GM19351 (cell line): ENCODE measurements around the gene MRPS18B.
A peak's percentile ranks its signal among the peaks of the same experiment; 100 is the strongest.
"Not testable (repeated sequence)": the region's sequence is repeated elsewhere in the genome, so short reads cannot be mapped to it uniquely, and the experiment has no call there.

Source experiments
- ATAC-seq: cut with Tn5 transposase; IDR thresholded peaks from one replicate; pipeline ENCODE4 v1.9.1; 2021; ENCODE audit warnings: mild to moderate bottlenecking, moderate library complexity; ENCODE audit not compliant: unreplicated experiment

Gene MRPS18B

GRCh38 chr6:30617565-30618269 lies at the start of gene MRPS18B:
MRPS18B (plus strand) TSS chr6:30617840; CDS start chr6:30617866, 26 bp downstream.
- ATAC-seq = peak; percentile 68

- no peak for ATAC-seq
These were observed 49.4 kb upstream of the MRPS18B start for GRCh38 chr6:30568245-30568644.

GRCh38 chr6:30570263-30570662 lies 47.4 kb upstream of the MRPS18B start:
- ATAC-seq = no peak

GRCh38 chr6:30570740-30571074 lies 46.9 kb upstream of the MRPS18B start:
- peak; percentile 11 for ATAC-seq

GRCh38 chr6:30571075-30571761 lies 46.4 kb upstream of the MRPS18B start, which contains the start of gene ABCF1:
ABCF1 (plus strand) TSS chr6:30571442; CDS start chr6:30571488, 46 bp downstream.
- peak; percentile 92 for ATAC-seq

- no peak for ATAC-seq
These were observed 45.9 kb upstream of the MRPS18B start for GRCh38 chr6:30571762-30572082.

- ATAC-seq = no peak
These were observed 45.5 kb upstream of the MRPS18B start for GRCh38 chr6:30572148-30572547.

- no peak for ATAC-seq
These were observed 44.5 kb upstream of the MRPS18B start for GRCh38 chr6:30573113-30573512.

GRCh38 chr6:30578051-30578450 lies 39.6 kb upstream of the MRPS18B start:
- ATAC-seq = no peak

GRCh38 chr6:30583921-30584320 lies 33.7 kb upstream of the MRPS18B start:
- ATAC-seq = no peak

GRCh38 chr6:30589754-30590358 lies 27.8 kb upstream of the MRPS18B start:
- ATAC-seq = no peak

GRCh38 chr6:30590509-30590908 lies 27.1 kb upstream of the MRPS18B start:
- ATAC-seq = no peak

GRCh38 chr6:30591008-30591407 lies 26.6 kb upstream of the MRPS18B start:
- no peak for ATAC-seq

- no peak for ATAC-seq
These were observed 25.4 kb upstream of the MRPS18B start for GRCh38 chr6:30592287-30592686.

GRCh38 chr6:30597315-30598144 lies 20.1 kb upstream of the MRPS18B start:
- ATAC-seq = not testable (repeated sequence)

- no peak for ATAC-seq
These were observed 18.6 kb upstream of the MRPS18B start for GRCh38 chr6:30598912-30599624.

GRCh38 chr6:30599625-30600324 lies 17.9 kb upstream of the MRPS18B start:
- ATAC-seq = no peak

- ATAC-seq = no peak
These were observed 17.1 kb upstream of the MRPS18B start for GRCh38 chr6:30600451-30600961.

GRCh38 chr6:30601436-30601814 lies 16.2 kb upstream of the MRPS18B start:
- no peak for ATAC-seq
